Lower lobe of right lung (tissue), 2 donors: Measurements from ENCODE around the gene HYLS1. TPM values are rescaled to one million over a fixed set of nuclear protein-coding genes. Genes with fewer than 3 reads are reported as not detected.
"Not testable (repeated sequence)": the region's sequence is repeated elsewhere in the genome, so short reads cannot be mapped to it uniquely, and the experiment has no call there.

ENCODE experiments used
- ATAC-seq, 2 donors: fragments of 200-7000 bp; cut with Tn5 transposase; one replicate each; pipeline ENCODE4 v1.9.1; 2020 to 2022; ENCODE audit warnings: mild to moderate bottlenecking in 2 of 2, moderate library complexity in 2 of 2
- DNase-seq: peaks from one replicate; pipeline ENCODE4 v3.0.0-alpha.2; 2020
- H3K27ac ChIP-seq: fragments of 200-600 bp; one replicate; pipeline ENCODE4 v1.8.0; 2022
- H3K27me3 ChIP-seq: fragments of 200-600 bp; one replicate; pipeline ENCODE4 v1.8.0; 2022; ENCODE audit warnings: low read depth
- H3K36me3 ChIP-seq: fragments of 200-600 bp; one replicate; pipeline ENCODE4 v1.8.0; 2022; ENCODE audit warnings: mild to moderate bottlenecking
- H3K4me1 ChIP-seq: fragments of 200-600 bp; one replicate; pipeline ENCODE4 v1.8.0; 2022
- H3K4me3 ChIP-seq: fragments of 200-600 bp; one replicate; pipeline ENCODE4 v1.8.0; 2022; ENCODE audit warnings: mild to moderate bottlenecking
- H3K9me3 ChIP-seq: fragments of 200-600 bp; one replicate; pipeline ENCODE4 v1.8.0; 2022
- CTCF ChIP-seq: fragments of 200-600 bp; IDR thresholded peaks from one replicate; pipeline ENCODE4 v1.8.0; 2022; ENCODE audit warnings: antibody characterized with exemption, mild to moderate bottlenecking
- intact Hi-C: fragments of 100-400 bp; cut with DNase I; formaldehyde crosslinking; loops from one replicate; pipeline ENCODE4 v1.11.0; 2022
- total RNA-seq: library from RNA; stranded (reverse); fragmentation: NEBNext Ultra II Directional; extraction: Animal tissue kit (Norgen Biotek cat#: 25700); gene quantifications from one replicate; pipeline ENCODE4 v1.2.1, GENCODE V29; 2021
- donor health status: DM: no; HTN: yes; CAD: no; lungs with severe emphysema.

HYLS1 gene
- total RNA-seq, 1 donor from 2014 or later: 4.5 TPM

- ATAC-seq: no peak
- intact Hi-C loops: no loop called here
Measured at GRCh38 chr11:125904678-125905077, 17.2 kb downstream of the HYLS1 start.

GRCh38 chr11:125910226-125910849 is 22.9 kb downstream of the HYLS1 start:
- no peak for DNase-seq
- Histone ChIP-seq H3K4me3 (no peak overlapping the region), H3K27me3 (peaks cover 15% of the 10 kb centered on the region), H3K27ac (no peak overlapping the region), H3K4me1 (no peaks in the 10 kb centered on the region), H3K36me3 (no peaks in the 10 kb centered on the region), H3K9me3 (no peaks in the 10 kb centered on the region)
- no peak for ATAC-seq
- intact Hi-C loops: no loop called here
- TF ChIP-seq CTCF: no peak

More at GRCh38 chr11:125904678-125905077, 17.2 kb downstream of the HYLS1 start:
- no peak for DNase-seq
- H3K9me3 ChIP-seq: no peaks in the 10 kb centered on the region
- no peak for TF ChIP-seq CTCF
- H3K36me3 ChIP-seq: peaks cover 8% of the 10 kb centered on the region
- peaks cover 32% of the 10 kb centered on the region for H3K27me3 ChIP-seq
- peak overlapping the region; percentile 73 for H3K4me3 ChIP-seq
- peaks cover 19% of the 10 kb centered on the region for H3K4me1 ChIP-seq
- no peak overlapping the region for H3K27ac ChIP-seq

- intact Hi-C loops: not testable (repeated sequence)
Measured at GRCh38 chr11:125914601-125915000, 27.1 kb downstream of the HYLS1 start.

GRCh38 chr11:125916683-125917347 is 29.3 kb downstream of the HYLS1 start:
- DNase-seq (no peak), ATAC-seq (no peak)
- Histone ChIP-seq H3K4me3 (no peak overlapping the region), H3K36me3 (no peaks in the 10 kb centered on the region), H3K9me3 (no peaks in the 10 kb centered on the region), H3K4me1 (no peaks in the 10 kb centered on the region), H3K27ac (no peak overlapping the region), H3K27me3 (peaks cover 4% of the 10 kb centered on the region)
- intact Hi-C loops: no loop called here
- TF ChIP-seq CTCF: no peak

More at GRCh38 chr11:125914601-125915000, 27.1 kb downstream of the HYLS1 start:
- not testable (repeated sequence) for H3K27ac ChIP-seq, H3K27me3 ChIP-seq, DNase-seq, H3K4me1 ChIP-seq, ATAC-seq, H3K9me3 ChIP-seq, H3K4me3 ChIP-seq, H3K36me3 ChIP-seq

GRCh38 chr11:125918140-125918840 is 30.8 kb downstream of the HYLS1 start:
- no peak for TF ChIP-seq CTCF
- no peaks in the 10 kb centered on the region for H3K4me1 ChIP-seq
- DNase-seq (no peak), ATAC-seq (no peak)
- intact Hi-C loops: no loop called here
- H3K9me3 ChIP-seq: no peaks in the 10 kb centered on the region
- H3K27me3 ChIP-seq: peaks cover 4% of the 10 kb centered on the region
- H3K27ac ChIP-seq: no peak overlapping the region
- H3K4me3 ChIP-seq: no peak overlapping the region
- no peaks in the 10 kb centered on the region for H3K36me3 ChIP-seq

GRCh38 chr11:125921042-125921441 is 33.6 kb downstream of the HYLS1 start:
- Histone ChIP-seq H3K4me1 (no peaks in the 10 kb centered on the region), H3K27me3 (peaks cover 4% of the 10 kb centered on the region), H3K9me3 (no peaks in the 10 kb centered on the region), H3K36me3 (no peaks in the 10 kb centered on the region), H3K4me3 (no peak overlapping the region), H3K27ac (no peak overlapping the region)
- DNase-seq (no peak), ATAC-seq (no peak)
- intact Hi-C loops: no loop called here
- TF ChIP-seq CTCF: no peak
